GM19238 (cell line): ENCODE measurements around the gene GRIA1.

Experiments used
- DNase-seq: peaks from one replicate; pipeline ENCODE4 v3.0.0; 2011; ENCODE audit warnings: low spot score; ENCODE audit not compliant: insufficient read length

The GRIA1 gene

GRCh38 chr5:153777681-153778581 lies 287.5 kb downstream of the GRIA1 start:
- DNase-seq = no peak

GRCh38 chr5:153779836-153780235 lies 289.4 kb downstream of the GRIA1 start:
- no peak for DNase-seq

- DNase-seq = no peak
These were observed 290.6 kb downstream of the GRIA1 start for GRCh38 chr5:153780876-153781705.

DNA sequence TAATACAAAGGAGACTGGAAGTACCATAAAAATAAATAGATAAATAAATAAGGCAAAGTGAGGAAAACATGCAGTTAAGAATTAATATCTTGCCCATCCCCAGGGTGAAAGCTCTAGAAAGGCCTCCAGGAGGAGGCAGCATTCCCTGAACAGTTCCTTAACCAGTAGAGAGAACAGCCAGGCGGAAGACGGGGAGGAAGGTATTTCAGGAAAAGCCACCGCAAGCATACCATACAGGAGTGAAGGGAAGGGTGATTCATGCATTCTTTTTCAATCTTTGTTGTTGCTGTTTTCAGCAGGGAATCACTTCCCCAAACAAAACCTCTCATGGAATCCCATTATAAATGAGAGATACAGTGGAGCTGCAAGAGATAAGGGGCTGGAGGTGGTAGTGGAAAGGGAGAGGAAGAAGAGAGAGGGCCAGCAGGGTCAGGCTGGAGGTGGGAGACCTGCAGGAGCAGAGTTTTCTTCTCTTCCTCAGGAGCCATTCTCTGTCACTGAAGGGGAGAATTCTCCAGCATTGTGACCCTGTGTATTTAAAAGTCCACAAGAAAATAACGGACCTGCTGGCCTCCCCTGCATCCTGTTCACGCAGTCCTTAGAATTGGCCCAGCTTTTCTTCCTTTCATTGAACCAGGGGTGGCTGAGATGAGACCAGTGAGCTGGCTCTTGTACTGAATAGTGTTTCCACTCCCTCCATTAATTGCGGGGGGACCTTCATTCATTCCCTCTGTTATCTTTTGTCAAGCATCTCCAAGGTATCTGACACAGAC lies 292.3 kb downstream of the GRIA1 start:
- DNase-seq = no peak

DNA sequence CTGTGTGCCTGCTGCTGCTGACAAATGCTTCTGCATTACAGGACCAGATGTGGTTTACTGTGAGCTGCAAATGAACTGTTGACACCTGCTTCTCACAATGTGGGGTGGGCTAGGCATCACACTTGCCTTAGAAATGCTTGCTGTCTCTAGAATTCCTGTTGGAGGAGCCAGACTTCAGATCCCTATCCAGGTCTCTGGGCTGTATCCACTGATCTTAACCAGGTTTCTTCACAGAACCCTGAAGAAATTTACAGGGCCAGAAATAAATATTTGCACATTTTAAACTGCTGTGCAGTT lies 292.8 kb downstream of the GRIA1 start:
- DNase-seq = no peak

DNA sequence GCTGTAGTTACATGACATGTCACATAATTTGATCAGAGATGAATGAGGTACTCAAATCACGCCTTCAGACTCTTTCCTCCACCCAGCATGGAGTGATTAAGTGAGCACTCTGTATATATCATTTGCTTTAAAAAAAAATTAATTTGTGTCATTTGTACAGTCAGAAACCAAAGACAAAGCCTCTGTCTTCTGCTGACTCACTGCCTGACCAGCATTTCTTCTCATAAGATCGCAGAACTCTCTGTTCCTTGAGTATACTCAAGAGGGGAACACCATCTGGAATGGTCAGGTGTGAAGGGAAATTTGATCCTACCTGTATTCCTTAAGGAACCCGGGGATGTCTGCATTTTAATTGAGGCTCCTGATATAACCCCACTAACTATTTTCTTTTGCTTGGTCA lies 293.8 kb downstream of the GRIA1 start:
- DNase-seq = no peak

- DNase-seq = no peak
These were observed 300.9 kb downstream of the GRIA1 start for GRCh38 chr5:153791339-153791738.

DNA sequence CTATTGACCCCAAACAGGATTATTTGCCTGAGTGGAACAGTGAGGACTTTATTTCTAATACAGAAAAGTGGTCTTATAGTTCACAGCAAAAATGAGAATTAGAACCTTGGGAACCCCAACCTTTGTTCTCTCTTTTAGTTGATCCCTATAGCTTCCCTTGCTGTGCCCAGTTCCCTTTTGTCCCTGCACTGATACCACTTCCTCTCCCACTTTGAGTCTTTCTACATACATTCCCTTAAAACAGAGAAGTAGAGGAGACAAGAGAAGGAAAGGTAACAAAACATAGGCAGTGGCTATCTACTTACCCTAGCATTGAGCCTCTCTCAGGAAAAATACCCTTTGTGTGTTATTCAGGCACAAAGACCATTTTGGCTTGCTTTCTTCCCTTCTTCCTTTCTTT lies 301.8 kb downstream of the GRIA1 start:
- DNase-seq = no peak

DNA sequence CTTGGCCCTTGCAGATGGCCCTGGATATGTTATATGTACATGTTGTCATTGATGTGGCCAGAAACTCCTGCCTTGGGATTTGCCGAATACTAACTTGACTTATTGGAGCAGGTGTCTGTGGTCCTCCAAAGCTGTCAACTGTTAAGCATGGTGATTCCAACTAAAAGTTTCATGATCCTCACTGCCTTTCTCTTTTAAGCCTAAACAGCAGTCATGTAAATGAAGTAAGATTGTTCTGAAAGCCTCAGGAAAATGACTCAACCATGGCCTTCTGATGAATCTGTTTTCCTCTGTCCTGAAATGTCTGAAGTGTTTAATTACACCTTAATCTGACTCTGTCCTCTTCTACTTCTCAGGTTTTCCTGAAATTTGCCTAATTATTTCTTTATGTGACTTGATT lies 303.2 kb downstream of the GRIA1 start:
- DNase-seq = no peak

GRCh38 chr5:153794327-153794726 lies 303.9 kb downstream of the GRIA1 start:
- DNase-seq = no peak

GRCh38 chr5:153796527-153796926 lies 306.1 kb downstream of the GRIA1 start:
- DNase-seq = no peak

GRCh38 chr5:153797484-153797883 lies 307.0 kb downstream of the GRIA1 start:
- no peak for DNase-seq

DNA sequence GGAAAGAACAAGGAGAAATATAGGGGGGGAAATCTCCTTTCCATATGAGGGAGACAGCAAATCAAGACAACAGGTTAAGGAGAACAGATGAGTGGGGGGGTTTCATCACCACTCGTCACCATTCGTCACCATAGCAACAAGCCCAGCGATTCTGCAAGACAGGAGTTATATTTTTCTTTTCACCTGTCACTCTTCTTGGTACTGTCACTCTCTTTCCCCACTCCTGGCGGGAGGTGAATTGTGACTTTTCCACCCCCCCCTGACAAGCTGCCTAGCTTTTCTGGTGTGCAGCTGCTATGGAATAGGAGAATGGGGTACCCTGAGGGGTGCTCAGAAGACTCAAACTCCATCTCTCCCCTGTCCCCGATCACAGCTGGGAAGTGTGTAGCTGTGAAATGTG lies 308.4 kb downstream of the GRIA1 start:
- no peak for DNase-seq

GRCh38 chr5:153799466-153799865 lies 309.0 kb downstream of the GRIA1 start:
- no peak for DNase-seq

DNA sequence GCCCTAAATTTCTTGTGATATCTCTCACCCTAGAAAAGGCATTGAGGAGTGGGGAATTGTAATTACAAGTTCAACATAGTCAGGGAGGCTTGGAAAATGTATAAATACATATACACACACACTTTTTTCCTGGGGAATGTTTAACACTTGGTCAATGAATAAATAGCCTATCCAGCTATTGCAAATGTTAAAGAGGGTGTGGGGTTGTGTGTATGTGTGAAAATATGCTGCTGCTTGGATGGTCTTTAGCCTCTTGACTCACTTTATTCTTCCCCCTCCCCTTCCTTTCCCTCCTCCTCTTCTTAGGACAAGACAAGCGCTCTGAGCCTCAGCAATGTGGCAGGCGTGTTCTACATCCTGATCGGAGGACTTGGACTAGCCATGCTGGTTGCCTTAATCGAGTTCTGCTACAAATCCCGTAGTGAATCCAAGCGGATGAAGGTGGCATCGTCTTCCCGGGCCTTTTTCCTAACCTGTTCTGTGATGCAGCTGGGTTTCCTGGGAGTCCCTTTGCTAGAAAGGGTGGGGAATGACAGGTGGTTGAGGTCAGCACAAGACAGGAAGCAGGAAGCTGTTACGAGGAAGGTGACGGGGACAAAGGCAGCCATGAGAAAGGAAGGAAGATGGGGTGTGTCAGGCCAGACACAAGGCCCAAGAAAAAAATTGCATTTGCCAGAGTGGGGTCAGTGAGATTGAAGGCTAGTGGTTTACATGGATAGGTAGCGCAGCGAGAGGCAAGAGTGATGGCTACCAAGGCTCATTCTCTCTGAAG lies 311.8 kb downstream of the GRIA1 start:
- no peak for DNase-seq

DNA sequence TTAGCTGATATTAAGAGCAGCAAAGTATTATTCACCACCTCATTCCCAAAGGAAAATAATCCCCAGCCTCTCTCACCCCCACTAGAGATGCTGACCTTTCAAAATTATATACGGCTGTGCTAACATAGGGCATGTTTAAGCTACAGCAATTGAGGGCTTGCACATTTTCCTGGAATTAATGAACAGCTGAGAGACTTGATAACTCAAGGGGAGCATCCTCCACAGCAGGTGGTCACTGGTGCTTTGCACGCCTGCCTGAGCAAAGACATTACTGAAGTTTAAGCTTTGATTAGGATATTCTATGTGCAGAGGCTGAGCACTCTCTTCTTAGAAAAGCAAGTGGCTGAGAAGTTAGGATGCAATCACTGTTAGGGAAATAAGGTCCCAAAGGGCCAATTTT lies 317.3 kb downstream of the GRIA1 start:
- DNase-seq = no peak

GRCh38 chr5:153809166-153809565 lies 318.7 kb downstream of the GRIA1 start:
- no peak for DNase-seq

- no peak for DNase-seq
These were observed 323.4 kb downstream of the GRIA1 start for GRCh38 chr5:153813901-153814300.

DNA sequence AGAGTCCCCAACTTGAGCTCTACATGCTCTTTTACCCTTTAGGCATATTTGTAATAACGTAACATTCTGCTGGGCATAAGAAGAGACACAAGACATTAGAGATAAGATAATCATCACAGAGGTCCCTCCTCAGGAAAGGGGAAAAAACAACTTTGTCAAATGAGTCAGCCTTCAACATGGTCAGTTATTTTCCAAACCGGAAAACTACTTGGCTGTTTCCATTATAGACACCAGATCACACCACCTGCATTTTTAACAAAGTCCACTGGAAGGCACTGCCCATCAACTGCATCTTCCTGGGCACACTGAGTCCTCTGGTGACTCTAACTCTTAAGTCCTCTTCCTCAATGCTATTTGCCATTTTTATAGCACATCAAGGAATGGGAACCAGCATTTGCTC lies 326.4 kb downstream of the GRIA1 start:
- DNase-seq = no peak

DNA sequence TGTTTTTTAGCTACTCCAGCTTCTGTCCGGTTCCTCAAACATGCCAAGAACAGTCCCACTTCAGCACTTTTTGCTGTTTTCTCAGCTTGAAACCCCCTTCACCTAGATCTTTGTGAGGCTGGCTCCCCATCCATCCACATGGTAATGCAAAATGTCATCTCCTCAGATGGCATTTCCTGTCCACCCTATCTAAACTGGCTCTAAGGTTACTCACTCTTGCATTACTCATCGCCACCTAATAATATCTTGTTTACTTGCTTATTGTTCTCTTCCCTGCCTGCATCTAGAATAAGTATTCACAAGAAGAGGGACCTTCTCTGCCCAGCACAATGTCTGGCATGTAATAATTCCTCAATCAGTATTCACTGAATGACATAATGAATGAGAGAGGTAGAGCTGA lies 328.2 kb downstream of the GRIA1 start:
- DNase-seq = no peak

GRCh38 chr5:153823036-153823435 lies 332.6 kb downstream of the GRIA1 start:
- no peak for DNase-seq
